AG10803 (cell line): ENCODE results near the gene WWOX.
"Not testable (repeated sequence)": the region's sequence is repeated elsewhere in the genome, so short reads cannot be mapped to it uniquely, and the experiment has no call there.

Experiments
- DNase-seq: peaks from one replicate; pipeline ENCODE4 v3.0.0; 2010; ENCODE audit warnings: low read depth
- H3K4me3 ChIP-seq: 2 replicates; pipeline ENCODE4 v1.5.1; 2011; ENCODE audit warnings: mild to moderate bottlenecking, low read length, control low read depth
- TF ChIP-seq, protein P1 (sequence below): conservative IDR thresholded peaks from 2 replicates; pipeline ENCODE4 v1.5.1; 2011; ENCODE audit warnings: mild to moderate bottlenecking, low read length, control low read depth, inconsistent platforms

WWOX gene

DNA sequence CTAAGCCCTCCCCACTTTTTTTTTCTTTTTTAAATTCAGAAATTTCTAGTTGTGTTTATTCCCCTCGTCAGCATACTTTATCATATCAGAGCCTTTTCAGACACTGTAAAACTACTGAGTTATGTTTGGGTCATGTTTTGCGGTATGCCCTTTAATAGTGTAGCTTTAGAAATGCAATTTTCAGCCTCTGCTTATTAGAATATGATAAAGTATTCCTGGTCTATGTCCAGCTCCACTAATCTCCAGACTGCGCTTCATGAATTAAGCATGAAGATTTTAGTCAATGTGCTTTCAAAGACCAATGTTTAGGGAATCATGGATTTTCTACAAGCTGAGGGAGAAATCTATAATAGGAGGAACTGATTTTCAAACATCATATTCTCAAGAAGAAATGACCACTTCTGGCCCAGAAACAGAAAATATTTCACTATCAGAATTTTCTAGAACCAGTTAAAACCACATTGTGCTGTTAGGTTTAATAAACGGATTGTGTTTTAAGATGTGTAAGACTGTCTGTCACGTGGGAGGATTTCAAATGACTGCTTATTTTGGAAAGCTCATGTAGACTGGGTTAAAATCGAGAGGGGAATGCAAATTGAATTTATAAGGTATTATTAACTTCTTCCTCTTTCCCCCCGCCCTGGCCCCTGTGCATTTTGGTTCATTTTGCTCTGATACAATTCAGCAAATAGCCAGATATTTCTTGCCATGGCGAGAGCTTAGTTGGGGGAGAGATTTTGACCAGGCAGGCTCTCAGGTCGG, 498.5 kb downstream of the WWOX start:
- no peak overlapping the region for H3K4me3 ChIP-seq
- TF ChIP-seq, protein P1, sequence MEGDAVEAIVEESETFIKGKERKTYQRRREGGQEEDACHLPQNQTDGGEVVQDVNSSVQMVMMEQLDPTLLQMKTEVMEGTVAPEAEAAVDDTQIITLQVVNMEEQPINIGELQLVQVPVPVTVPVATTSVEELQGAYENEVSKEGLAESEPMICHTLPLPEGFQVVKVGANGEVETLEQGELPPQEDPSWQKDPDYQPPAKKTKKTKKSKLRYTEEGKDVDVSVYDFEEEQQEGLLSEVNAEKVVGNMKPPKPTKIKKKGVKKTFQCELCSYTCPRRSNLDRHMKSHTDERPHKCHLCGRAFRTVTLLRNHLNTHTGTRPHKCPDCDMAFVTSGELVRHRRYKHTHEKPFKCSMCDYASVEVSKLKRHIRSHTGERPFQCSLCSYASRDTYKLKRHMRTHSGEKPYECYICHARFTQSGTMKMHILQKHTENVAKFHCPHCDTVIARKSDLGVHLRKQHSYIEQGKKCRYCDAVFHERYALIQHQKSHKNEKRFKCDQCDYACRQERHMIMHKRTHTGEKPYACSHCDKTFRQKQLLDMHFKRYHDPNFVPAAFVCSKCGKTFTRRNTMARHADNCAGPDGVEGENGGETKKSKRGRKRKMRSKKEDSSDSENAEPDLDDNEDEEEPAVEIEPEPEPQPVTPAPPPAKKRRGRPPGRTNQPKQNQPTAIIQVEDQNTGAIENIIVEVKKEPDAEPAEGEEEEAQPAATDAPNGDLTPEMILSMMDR: no peak
- DNase-seq: no peak

DNA sequence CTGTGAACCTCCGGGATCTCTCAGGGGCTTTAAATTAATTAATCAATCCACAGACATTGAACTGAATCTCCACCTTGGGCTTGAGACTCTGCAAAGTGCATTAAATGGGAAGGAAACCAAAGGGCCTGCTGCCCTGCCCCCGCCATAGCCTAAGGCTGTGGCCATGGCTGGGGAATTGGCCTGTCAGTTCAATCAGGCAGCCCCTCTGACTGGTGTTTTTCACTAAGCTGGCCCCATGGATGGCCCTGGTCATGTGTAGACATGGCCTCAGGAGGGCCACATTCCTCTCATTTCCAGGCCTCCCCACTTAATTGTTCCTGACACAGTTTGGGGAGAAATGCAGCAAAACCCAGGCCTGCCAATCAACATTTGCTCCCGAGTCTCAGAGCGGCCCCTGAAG, 499.8 kb downstream of the WWOX start:
- no peak for DNase-seq
- TF ChIP-seq, protein P1: no peak
- H3K4me3 ChIP-seq: no peak overlapping the region

GRCh38 chr16:78604423-78605062, 505.1 kb downstream of the WWOX start:
- DNase-seq, H3K4me3 ChIP-seq: not testable (repeated sequence)

GRCh38 chr16:78605548-78606101, 506.2 kb downstream of the WWOX start:
- TF ChIP-seq, protein P1: no peak

GRCh38 chr16:78606545-78606944, 507.1 kb downstream of the WWOX start:
- H3K4me3 ChIP-seq: no peak overlapping the region
- DNase-seq: no peak
- TF ChIP-seq, protein P1: no peak

More at GRCh38 chr16:78605548-78606101, 506.2 kb downstream of the WWOX start:
- DNase-seq: no peak
- no peak overlapping the region for H3K4me3 ChIP-seq

- H3K4me3 ChIP-seq: no peak overlapping the region
- DNase-seq: no peak
- TF ChIP-seq, protein P1: no peak
Measured at GRCh38 chr16:78607022-78607421, 507.6 kb downstream of the WWOX start.

DNA sequence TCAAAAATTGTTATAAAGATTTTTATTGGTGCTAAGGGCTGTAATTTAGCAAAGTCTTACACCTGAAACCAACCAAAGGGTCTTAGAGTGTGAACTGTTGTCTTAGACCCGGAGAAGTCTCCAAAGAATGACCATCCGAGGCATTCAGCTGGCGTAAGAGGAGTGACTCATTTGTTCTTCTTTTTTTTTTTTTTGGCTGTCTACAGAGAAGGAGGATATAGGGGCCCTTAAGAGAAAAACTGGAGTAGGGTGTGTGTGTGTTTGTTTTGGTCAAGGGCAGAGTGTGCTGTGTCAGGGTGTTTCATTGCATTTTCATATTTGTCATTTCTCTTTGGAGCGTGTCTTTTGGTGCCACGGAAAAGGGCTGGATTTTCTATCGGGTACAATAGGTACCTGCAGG, 508.0 kb downstream of the WWOX start:
- TF ChIP-seq, protein P1: no peak
- no peak for DNase-seq
- no peak overlapping the region for H3K4me3 ChIP-seq
